ENCODE results near the gene ANKRD11. TPM values are rescaled to one million over a fixed set of nuclear protein-coding genes. Genes with fewer than 3 reads are reported as not detected.
A peak's percentile ranks its signal among the peaks of the same experiment; 100 is the strongest.

Gene ANKRD11
- total and polyA plus RNA-seq, 8 donors: 43.9 to 74.0 (median 46.2) TPM

DNA sequence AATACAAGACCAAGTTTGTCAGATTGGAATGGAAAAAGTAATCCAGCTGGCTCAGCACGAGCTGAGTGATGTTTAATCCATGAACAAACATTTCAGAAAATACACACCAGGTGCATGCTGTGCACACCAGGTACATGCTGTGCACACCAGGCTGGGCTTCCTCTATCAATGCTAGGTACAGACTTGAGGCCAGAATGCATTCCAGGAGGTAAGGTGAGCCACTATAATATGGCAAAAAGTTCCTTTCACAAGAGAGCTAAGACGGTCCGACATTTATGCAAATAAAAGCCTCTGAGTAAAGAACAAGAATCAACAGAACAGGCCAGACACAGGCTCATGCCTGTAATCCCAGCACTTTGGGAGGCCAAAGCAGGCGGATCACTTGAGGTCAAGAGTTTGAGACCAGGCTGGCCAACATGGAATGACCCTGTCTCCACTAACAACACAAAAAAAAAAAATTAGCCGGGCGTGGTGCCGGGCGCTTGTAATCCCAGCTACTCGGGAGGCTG lies 144.7 kb downstream of the ANKRD11 start:
- no peak overlapping the region for H3K4me3 ChIP-seq
- H3K36me3 ChIP-seq: no peaks in the 10 kb centered on the region
- 45 to 60% methylated on average over 9 of the region's 9 CpGs for WGBS, 2 donors
- DNase-seq: peak in 1 of 6 donors; percentile 41
- peak; percentile 72 to 89 (median 84) for ATAC-seq
- intact Hi-C loops (cut with DNase I): loop anchor here in 1 of 3 donors (10.0 kb wide), 1 partner anchor 49 kb away; no protein-coding TSS in a partner anchor
- no peak for FAIRE-seq
- peak overlapping the region; percentile 55 to 74 (median 62) for H3K27ac ChIP-seq
- TF ChIP-seq, protein P1, sequence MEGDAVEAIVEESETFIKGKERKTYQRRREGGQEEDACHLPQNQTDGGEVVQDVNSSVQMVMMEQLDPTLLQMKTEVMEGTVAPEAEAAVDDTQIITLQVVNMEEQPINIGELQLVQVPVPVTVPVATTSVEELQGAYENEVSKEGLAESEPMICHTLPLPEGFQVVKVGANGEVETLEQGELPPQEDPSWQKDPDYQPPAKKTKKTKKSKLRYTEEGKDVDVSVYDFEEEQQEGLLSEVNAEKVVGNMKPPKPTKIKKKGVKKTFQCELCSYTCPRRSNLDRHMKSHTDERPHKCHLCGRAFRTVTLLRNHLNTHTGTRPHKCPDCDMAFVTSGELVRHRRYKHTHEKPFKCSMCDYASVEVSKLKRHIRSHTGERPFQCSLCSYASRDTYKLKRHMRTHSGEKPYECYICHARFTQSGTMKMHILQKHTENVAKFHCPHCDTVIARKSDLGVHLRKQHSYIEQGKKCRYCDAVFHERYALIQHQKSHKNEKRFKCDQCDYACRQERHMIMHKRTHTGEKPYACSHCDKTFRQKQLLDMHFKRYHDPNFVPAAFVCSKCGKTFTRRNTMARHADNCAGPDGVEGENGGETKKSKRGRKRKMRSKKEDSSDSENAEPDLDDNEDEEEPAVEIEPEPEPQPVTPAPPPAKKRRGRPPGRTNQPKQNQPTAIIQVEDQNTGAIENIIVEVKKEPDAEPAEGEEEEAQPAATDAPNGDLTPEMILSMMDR (IDR thresholded peaks at IDR 0.05): no peak
- no peaks in the 10 kb centered on the region for H3K27me3 ChIP-seq
- H3K4me1 ChIP-seq: peaks cover 12 to 32% (median 29%) of the 10 kb centered on the region in 3 donors
- no peaks in the 10 kb centered on the region for H3K9me3 ChIP-seq

DNA sequence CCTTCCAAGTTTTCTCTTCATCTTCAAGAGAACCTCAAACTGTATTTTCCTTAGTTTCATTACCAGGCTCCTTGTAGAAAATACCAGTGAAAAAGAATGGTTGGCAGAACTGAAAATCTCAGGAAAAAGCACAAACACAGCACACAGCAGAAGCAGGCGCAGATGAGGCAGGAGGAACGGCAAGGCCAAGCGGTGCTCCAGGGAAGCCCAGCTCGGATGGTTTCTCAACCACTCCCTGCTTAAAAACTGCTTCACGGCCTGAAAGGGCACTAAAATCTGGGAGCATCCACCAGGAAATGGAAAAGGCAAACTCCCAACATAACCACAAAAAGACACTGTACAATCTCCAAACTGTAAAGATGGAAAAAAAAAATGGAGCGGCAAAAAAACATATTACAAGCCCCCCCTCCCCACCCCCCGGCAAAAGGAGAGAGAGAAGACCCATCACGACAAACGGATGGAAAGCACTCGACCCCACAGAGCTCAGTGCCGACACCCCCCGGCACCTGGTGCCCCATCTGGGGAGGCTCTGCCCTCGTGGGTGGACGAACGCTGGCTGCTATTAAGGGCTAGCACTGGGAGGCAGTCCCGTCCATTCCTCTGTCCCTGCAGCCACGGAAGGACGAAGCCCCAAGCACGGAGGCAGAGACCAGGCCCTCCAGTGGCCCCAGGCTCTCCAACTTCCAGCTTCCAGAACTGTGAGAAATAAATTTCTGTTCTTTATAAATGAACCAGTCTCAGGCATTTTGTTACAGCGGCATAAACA lies 145.3 kb downstream of the ANKRD11 start:
- Histone ChIP-seq H3K4me3 (no peak overlapping the region), H3K27me3 (no peaks in the 10 kb centered on the region), H3K27ac (peak overlapping the region; percentile 55 to 74 (median 62)), H3K9me3 (no peaks in the 10 kb centered on the region), H3K36me3 (no peaks in the 10 kb centered on the region), H3K4me1 (peaks cover 12 to 32% (median 29%) of the 10 kb centered on the region in 3 donors)
- DNase-seq (peak in 1 of 6 donors; percentile 60), FAIRE-seq (no peak), ATAC-seq (peak; percentile 41 to 68 (median 60))
- intact Hi-C loops (cut with DNase I): loop anchor here in 1 of 3 donors (10.0 kb wide), 1 partner anchor 50 kb away; no protein-coding TSS in a partner anchor
- 23 to 25% methylated on average over 20 of the region's 20 CpGs for WGBS, 2 donors
- TF ChIP-seq, protein P1 (IDR thresholded peaks at IDR 0.05): no peak

DNA sequence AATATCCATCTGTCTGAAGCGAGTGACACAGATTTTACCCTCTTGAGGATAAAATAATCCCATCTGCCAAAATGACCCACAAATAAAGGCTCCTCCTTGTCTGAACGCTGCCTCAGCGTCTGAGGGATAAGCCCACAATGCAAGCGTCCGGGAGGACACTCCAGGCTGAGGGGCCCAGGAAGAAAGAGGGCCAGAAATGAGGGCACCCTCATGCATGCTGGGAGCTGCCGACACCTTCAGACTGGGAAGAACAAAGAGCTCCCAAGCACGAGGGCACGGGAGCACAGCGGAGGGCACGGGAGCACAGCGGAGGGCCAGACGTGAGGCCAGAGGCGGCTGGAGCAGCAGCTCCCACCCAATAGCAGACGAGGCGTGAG lies 145.9 kb downstream of the ANKRD11 start:
- Histone ChIP-seq H3K27me3 (no peaks in the 10 kb centered on the region), H3K36me3 (no peaks in the 10 kb centered on the region), H3K4me3 (no peak overlapping the region), H3K27ac (peak overlapping the region; percentile 4 to 74 (median 62)), H3K9me3 (no peaks in the 10 kb centered on the region), H3K4me1 (peaks cover 12 to 32% (median 29%) of the 10 kb centered on the region in 3 donors)
- DNase-seq (peak in 1 of 6 donors; percentile 37), FAIRE-seq (no peak), ATAC-seq (peak in 1 of 4 donors; percentile 2)
- WGBS, 2 donors: 76 to 80% methylated on average over 15 of the region's 15 CpGs
- intact Hi-C loops (cut with DNase I): loop anchor here in 1 of 3 donors (10.0 kb wide), 1 partner anchor 50 kb away; no protein-coding TSS in a partner anchor
- TF ChIP-seq, protein P1 (IDR thresholded peaks at IDR 0.05): no peak

DNA sequence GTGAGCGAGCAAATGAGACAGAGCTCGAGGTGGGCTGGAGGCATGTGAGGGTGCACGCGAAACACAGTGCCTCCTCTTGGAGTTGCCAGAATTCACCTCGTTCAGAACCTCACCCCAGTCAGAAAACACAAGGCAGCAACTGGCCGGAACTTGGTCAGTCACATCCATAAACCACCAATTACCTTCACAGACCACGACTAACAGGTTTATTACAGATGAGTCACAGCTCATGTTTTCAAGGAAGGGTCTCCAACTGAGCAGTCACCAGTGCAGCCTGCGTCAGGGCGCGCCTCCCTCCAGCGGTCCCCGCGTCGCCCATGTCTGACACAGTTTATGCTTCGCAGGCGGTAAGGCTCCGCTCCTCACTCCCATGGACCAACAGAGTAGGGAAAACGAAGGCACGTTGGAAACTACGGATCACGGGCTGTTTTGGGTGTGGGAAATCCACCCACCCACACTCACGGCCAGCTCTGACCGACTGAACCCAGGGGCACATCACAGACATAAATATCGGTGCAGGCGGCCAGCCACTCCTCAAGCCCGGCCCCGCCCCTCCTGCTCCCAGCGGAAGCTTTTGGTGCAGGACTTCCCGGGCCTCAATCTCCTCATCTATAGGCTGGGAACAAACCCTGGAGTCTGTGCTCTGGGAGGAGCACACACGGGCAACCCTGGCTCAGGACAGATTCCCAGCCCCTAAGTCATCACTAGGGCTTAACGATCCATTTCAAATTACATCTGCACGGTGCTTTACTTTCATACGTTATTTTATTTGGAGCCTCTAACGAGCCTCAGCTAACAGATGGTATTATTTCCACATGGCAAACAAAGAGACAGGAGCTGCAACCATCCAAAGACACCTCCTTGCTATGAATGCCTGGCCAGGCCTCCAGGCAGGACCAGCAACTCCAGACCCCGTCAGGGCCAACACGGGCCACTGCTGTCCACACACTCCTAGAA lies 146.6 kb downstream of the ANKRD11 start:
- intact Hi-C loops (cut with DNase I): loop anchor here in 1 of 3 donors (10.0 kb wide), 1 partner anchor 51 kb away; no protein-coding TSS in a partner anchor
- Histone ChIP-seq H3K27me3 (no peaks in the 10 kb centered on the region), H3K4me1 (peaks cover 12 to 32% (median 29%) of the 10 kb centered on the region in 3 donors), H3K36me3 (no peaks in the 10 kb centered on the region), H3K27ac (peak overlapping the region in 3 of 4 donors; percentile 61 to 74 (median 64)), H3K4me3 (no peak overlapping the region), H3K9me3 (no peaks in the 10 kb centered on the region)
- DNase-seq: no peak
- no peak for FAIRE-seq
- 81% methylated on average over 36 of the region's 36 CpGs for WGBS, 2 donors
- peak in 2 of 4 donors; percentile 24 to 49 for ATAC-seq
- TF ChIP-seq, protein P1 (IDR thresholded peaks at IDR 0.05): no peak

All from pancreas (tissue), 10 donors.